ENCODE measurements around the gene IMPG2.
"Not testable (repeated sequence)": the region's sequence is repeated elsewhere in the genome, so short reads cannot be mapped to it uniquely, and the experiment has no call there.

Gene IMPG2

DNA sequence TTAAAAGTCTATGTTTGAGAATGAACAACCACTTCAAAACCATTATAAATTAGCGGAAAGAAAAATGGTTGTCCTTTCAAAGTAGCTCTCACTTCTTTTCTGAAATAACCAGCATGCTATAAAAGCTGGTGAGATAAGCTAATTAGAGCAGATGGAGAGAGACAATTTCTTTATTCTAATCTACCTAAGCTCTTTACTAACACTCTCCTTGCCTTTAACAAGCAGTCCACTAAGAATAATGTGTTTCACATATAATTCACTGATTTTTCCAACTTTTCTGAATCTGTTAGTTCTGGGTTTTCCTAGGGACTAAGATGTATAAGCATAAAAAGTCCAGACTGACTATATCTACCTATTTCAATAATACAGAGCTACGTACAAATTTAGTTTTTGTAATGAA is at the start of gene IMPG2:
Gene IMPG2, minus strand, starts transcription at position 101 of the 400 bp plus-strand sequence. CDS start 203 bp downstream, outside the sequence.
- in situ Hi-C loops (cut with MboI; ENCODE audit: low pct_unique_long_range_greater_than_20kb, low sequenced_read_pairs) = no loop called here
- no peak for DNase-seq

- DNase-seq = no peak
- in situ Hi-C loops (cut with MboI; ENCODE audit: low pct_unique_long_range_greater_than_20kb, low sequenced_read_pairs) = no loop called here
These were observed 42.0 kb upstream of the IMPG2 start for GRCh38 chr3:101362406-101362805.

- in situ Hi-C loops (cut with MboI; ENCODE audit: low pct_unique_long_range_greater_than_20kb, low sequenced_read_pairs) = no loop called here
- DNase-seq = no peak
These were observed 31.5 kb upstream of the IMPG2 start for GRCh38 chr3:101351829-101352228.

DNA sequence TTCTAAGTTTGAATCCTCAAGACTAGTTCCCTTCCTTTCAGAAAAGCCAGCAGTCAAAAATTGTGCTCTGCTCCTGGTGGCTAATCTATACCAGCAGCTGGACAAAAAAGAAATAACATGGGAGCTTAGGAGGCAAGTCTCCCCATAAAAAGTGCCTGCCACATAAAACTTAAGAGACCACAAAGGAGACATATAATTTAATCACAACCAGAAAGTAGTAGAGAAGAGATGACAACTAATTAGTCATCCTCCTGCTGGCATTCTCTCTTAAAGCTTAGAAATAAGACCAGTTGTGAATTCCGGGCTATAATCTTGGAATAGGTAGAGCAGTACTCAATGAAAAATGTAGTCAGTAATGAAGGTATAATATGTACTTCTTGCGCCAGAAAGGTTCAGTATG is 20.2 kb upstream of the IMPG2 start:
- in situ Hi-C loops (cut with MboI; ENCODE audit: low pct_unique_long_range_greater_than_20kb, low sequenced_read_pairs) = no loop called here
- DNase-seq = no peak

- in situ Hi-C loops (cut with MboI; ENCODE audit: low pct_unique_long_range_greater_than_20kb, low sequenced_read_pairs) = no loop called here
- DNase-seq = no peak
These were observed 13.5 kb upstream of the IMPG2 start for GRCh38 chr3:101333883-101334282.

DNA sequence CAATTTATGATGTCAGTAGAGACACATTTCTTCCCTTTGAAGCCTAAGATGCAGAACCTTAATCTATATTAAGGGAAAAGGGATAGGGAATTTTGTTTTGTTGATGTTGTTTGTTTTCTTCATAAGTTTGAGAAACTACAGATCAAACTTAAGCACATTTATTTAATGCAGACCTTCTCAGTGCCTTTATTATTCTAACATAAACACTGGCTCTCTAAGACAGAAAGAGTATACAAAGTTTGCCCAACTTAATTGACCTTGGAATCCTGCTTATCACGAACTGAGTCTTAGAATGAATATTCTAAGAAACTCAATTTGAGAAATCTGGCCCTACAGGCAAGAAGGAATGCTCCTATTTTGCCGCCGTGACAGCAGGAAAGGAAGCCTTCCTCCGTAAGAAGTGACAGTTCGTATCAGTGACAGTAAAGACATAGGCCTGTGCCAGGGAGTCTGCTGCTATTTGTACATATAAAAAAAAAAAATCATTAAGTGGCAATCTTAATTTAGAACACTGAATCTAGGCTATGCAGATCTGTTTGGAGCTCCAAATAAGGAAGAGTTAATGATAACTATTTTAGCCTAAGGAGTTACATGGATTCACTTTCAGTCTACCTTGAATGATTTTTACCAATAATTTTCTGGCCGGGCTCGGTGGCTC is 8.8 kb upstream of the IMPG2 start:
- DNase-seq = no peak
- in situ Hi-C loops (cut with MboI; ENCODE audit: low pct_unique_long_range_greater_than_20kb, low sequenced_read_pairs) = no loop called here

DNA sequence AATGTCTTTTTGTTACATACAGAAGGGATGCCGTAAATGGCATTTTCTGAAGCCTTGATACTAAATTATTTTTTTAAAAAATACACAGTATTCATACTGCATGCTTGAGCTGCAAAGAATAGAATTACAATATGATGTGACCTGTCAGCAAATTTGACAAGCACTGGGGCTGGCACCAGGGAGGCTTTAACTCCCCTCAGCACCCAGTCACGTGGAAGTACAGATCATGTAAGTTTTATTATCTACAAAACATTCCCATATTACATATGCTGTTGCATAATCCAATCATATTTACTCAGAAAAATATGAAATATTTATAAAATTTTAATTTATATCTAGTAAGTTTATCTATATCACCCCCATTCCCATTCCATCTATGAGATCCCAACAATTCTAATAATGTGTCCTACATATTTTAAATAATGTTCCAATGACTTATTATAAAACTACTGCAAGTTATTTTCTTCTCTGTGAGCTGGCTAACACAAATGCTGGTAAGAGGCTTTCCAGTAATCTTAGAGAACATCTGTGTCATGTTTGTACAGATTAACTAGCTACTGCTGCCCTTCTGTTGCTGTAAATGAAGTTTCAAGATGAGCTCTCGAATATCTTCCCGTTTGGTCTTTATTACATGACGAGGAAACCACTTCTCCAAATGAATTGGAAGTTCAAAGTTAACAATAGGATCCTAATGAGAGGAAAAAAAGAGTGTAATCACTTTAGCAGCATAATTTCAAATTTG is 5.2 kb upstream of the IMPG2 start:
- no peak for DNase-seq
- in situ Hi-C loops (cut with MboI; ENCODE audit: low pct_unique_long_range_greater_than_20kb, low sequenced_read_pairs) = no loop called here

GRCh38 chr3:101319531-101319930 is 844 bp downstream of the IMPG2 start:
- in situ Hi-C loops (cut with MboI; ENCODE audit: low pct_unique_long_range_greater_than_20kb, low sequenced_read_pairs) = no loop called here
- no peak for DNase-seq

DNA sequence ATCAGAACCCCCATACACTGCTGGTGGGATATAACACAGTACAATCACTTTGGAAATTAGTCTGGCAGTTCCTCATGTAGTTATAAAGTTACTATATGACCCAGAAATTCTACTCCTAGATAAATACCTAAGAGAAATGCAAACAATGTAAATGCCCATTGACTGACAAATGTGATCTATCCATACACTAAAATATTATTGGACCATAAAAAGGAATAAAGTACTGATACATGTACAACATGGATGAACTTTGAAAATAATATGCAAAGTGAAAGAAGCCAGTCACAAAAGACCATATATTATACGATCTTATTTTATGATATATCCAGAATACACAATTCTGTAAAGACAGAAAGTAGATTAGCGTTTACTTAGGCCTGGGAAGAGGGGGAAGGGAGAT is 7.8 kb downstream of the IMPG2 start:
- DNase-seq = no peak
- in situ Hi-C loops (cut with MboI; ENCODE audit: low pct_unique_long_range_greater_than_20kb, low sequenced_read_pairs) = no loop called here

DNA sequence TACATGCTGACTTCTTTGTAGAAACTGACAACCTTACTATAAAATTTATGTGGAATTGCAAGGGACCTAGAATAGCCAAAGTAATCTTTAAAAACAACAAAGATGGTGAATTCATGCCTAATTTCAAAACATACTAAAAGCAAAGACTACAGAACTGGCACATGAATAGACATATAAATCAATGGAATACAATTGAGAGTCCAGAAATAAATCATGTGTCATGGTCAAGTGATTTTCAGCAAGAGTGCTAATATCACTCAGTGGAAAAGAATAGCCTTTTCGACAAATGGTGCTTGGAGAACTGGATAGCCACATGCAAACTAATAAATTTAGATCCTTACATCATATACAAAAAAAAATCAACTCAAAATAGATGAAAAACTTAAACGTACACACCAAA is 8.7 kb downstream of the IMPG2 start:
- in situ Hi-C loops (cut with MboI; ENCODE audit: low pct_unique_long_range_greater_than_20kb, low sequenced_read_pairs) = no loop called here

GRCh38 chr3:101310978-101311375 is 9.4 kb downstream of the IMPG2 start:
- in situ Hi-C loops (cut with MboI; ENCODE audit: low pct_unique_long_range_greater_than_20kb, low sequenced_read_pairs) = no loop called here
- no peak for DNase-seq

More for the DNA sequence above, 8.7 kb downstream of the IMPG2 start:
- DNase-seq = no peak

DNA sequence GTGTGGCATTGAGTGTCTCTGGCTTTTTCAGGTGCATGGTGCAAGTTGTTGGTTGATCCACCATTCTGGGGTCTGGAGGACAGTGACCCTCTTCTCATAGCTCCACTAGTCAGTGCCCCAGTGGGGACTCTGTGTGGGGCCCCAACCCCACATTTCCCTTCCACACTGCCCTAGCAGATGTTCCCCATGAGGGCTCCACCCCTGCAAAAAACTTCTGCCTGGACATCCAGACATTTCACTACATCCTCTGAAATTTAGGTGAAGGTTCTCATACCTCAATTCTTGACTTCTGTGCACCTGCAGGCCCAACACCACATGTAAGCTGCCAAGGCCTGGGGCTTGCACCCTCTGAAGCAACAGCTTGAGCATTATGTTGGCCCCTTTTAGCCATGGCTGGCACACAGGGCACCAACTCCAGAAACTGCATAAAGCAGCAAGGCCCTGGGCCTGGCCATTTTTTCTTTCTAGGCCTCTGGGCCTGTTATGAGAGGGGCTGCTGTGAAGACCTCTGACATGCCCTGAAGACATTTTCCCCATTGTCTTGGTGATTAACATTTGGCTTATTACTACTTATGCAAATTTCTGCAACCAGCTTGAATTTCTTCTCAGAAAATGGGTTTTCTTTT is 12.1 kb downstream of the IMPG2 start:
- DNase-seq; in situ Hi-C loops (cut with MboI; ENCODE audit: low pct_unique_long_range_greater_than_20kb, low sequenced_read_pairs): not testable (repeated sequence)

GRCh38 chr3:101303836-101304235 is 16.5 kb downstream of the IMPG2 start:
- in situ Hi-C loops (cut with MboI; ENCODE audit: low pct_unique_long_range_greater_than_20kb, low sequenced_read_pairs) = no loop called here
- no peak for DNase-seq

DNA sequence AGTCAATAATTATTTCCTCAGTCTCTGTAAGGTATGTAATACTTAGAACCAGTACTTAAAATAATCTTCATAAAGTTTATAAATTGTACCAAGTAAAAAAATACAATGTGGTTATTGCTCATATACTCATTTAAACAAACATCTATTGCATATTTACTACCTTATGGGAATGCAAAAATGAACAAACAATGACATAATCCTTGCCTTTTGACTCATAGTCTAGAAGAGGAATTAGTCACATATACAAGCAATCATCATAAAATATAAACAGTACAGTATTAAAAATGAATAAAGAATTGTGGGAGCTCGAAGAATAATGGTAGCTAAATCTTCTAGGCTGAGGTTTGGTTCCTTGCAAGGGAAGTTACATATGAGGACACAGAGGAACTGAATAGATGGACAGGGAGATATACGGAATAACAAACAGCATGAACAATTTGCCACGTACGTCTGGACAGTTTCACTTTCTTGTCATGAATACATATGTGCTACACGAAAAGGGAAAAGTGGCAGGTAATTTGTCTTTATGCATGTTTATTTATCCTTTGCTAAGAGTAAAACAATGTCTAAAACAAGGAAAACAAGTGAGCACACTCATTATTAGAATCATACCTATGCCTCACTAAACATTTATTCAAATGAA is 17.2 kb downstream of the IMPG2 start:
- in situ Hi-C loops (cut with MboI; ENCODE audit: low pct_unique_long_range_greater_than_20kb, low sequenced_read_pairs) = no loop called here
- DNase-seq = no peak

DNA sequence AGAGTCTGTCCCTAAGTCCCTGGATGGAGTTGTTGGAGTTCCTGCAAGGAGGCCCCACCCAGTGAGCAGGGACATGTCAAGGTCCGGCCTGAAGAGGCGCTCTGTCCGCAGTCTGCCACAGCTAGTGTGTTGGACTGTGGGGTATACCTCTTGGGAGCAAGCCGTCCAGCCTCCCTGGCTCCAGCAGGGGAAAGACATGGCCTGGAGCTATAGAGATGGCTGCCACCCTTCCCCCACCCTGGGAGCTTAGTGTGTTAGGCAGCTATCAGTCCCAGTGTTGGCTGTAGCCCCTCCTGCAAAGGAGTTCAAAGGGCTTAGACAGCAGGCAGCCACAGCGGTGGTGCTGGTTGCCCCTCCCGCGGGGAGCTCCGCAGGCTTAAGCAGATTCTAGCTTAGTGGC is 20.3 kb downstream of the IMPG2 start:
- no peak for DNase-seq
- in situ Hi-C loops (cut with MboI; ENCODE audit: low pct_unique_long_range_greater_than_20kb, low sequenced_read_pairs) = no loop called here

DNA sequence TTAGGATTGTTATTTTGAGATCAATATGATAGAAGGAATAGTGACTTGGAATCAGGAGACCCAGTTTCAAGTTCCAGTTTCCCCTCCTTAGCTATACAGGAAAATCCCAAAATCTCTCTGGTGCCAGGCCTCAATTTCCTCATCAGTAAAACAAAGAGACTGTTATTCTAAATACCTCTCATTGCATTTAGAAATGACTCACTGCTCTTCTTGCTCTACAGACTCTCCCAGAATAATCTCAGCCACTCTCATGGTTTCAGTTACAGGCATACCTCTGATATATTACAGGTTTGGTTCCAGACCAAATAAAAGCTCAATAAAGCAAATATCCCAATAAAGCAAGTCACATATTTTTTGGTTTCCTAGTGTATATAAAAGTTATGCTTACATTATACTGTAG is 28.3 kb downstream of the IMPG2 start:
- in situ Hi-C loops (cut with MboI; ENCODE audit: low pct_unique_long_range_greater_than_20kb, low sequenced_read_pairs) = no loop called here
- no peak for DNase-seq

GRCh38 chr3:101288294-101288693 is 32.1 kb downstream of the IMPG2 start:
- in situ Hi-C loops (cut with MboI; ENCODE audit: low pct_unique_long_range_greater_than_20kb, low sequenced_read_pairs) = no loop called here
- no peak for DNase-seq

DNA sequence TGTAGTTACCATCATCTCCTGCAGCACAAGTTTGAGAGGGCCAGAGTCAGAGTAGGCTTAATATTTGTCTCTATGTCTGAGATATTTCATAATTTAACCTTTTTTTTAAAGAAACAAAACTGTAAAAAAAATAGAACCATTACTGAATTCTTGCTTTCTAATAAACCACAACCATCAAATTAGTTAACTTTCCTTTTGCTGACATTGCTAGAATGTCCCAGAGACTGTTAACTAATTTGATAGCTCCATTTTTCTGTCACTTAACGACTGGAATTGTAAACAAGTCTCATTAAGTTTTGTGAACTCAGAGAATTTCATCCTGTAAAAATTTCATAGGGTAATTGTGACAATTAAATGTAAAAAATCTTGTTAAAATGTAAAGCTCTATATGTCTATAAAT is 35.6 kb downstream of the IMPG2 start:
- no peak for DNase-seq
- in situ Hi-C loops (cut with MboI; ENCODE audit: low pct_unique_long_range_greater_than_20kb, low sequenced_read_pairs) = no loop called here

GRCh38 chr3:101281521-101282030 is 38.8 kb downstream of the IMPG2 start:
- DNase-seq = no peak
- in situ Hi-C loops (cut with MboI; ENCODE audit: low pct_unique_long_range_greater_than_20kb, low sequenced_read_pairs) = no loop called here
